SW 1271 (cell line): ENCODE data around the gene GMEB1.
"Not testable (repeated sequence)": the region's sequence is repeated elsewhere in the genome, so short reads cannot be mapped to it uniquely, and the experiment has no call there.

Source experiments
- DNase-seq, 2 experiments: peaks; one replicate each; lab custom pipeline; 2025; lab: John Stamatoyannopoulos, UW

GMEB1 gene

GRCh38 chr1:28668191-28668955, at the start of gene GMEB1:
GMEB1 (plus strand) TSS chr1:28668784; CDS start chr1:28683613, 14,829 bp downstream.
- DNase-seq: peak; percentile 13 to 65

- no peak for DNase-seq
Observed at GRCh38 chr1:28631713-28632112, 36.9 kb upstream of the GMEB1 start.

DNA sequence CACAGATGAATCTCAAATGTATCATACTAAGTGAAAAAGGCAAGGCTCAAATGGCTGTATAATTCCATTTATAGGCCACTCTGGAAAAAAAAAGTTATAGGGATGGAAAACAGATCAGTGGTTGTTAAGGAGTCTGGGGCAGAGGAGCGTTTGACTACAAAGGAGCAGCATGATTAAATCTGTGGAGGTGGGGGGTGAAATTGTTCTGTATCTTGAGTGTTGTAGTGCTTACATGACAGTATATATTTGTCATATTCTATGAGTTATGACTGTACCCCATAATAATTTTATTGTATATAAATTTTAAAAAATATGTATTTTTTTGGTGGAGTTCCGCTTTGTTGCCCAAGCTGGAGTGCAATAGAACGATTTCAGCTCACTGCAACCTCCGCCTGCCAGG, 36.0 kb upstream of the GMEB1 start:
- DNase-seq: no peak

GRCh38 chr1:28640766-28641165, 27.8 kb upstream of the GMEB1 start:
- peak in 1 of 2 experiments; percentile 27 for DNase-seq

GRCh38 chr1:28642056-28642846, 26.3 kb upstream of the GMEB1 start:
- DNase-seq: no peak

- peak; percentile 57 to 89 for DNase-seq
Observed at GRCh38 chr1:28642847-28643635, 25.5 kb upstream of the GMEB1 start, which contains the start of gene TAF12. TAF12 (minus strand) TSS chr1:28643067; CDS start chr1:28622081, 20,986 bp downstream.

DNA sequence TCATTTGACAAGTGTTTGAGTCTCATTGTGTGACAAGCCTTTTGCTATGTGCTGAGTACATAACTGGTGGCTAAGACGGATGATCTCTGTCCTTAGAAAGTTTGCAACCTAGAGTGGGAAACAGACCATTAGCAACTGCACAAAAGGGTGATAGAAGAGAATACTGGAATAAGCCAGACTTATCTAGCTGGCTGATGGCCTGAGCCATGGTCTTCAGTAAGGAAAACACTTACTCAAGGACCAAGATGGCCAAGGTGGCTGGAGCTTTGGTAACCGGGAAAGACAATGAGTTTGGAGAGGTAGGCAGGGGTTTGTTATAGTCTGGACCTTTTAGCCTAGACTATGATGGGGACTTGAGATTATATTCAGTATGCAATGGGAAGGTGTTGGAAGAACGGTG, 24.1 kb upstream of the GMEB1 start:
- DNase-seq: no peak

DNA sequence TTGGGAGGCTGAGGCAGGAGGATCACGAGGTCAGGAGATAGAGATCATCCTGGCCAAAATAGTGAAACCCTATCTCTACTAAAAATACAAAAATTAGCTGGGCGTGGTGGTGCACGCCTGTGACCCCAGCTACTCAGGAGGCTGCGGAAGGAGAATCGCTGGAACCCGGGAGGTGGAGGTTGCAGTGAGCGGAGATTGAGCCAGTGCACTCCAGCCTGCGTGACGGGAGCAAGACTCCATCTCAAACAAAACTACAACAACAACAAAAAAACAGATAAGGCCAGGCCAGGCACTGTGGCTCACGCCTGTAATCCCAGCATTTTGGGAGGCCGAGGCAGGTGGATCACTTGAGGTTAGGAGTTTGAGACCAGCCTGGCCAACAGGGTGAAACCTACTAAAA, 23.2 kb upstream of the GMEB1 start:
- DNase-seq: not testable (repeated sequence)

- no peak for DNase-seq
Observed at GRCh38 chr1:28646040-28646439, 22.5 kb upstream of the GMEB1 start.

DNA sequence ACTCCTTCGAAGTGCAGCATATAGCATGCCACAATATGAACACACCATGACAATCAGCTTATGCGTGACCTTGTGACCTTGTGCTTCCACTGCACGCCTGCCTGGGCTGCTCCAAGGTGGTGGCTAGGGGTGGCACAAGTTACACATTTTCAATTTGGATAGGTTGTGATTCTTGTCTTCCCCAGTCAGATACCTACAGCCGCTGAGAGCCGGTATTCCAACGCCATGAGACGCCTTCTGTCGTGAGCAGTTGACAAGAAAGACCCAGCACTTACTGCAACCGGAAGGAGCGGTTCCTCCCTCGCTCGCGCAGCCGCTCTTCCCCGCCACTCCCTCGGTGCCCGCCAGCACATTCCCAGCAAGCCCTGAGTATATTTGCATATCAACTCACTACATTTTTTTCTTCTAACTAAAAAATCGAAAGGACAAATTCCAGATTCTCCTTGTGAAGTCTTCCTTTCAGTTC, 20.5 kb upstream of the GMEB1 start:
- DNase-seq: peak; percentile 60 to 87

DNA sequence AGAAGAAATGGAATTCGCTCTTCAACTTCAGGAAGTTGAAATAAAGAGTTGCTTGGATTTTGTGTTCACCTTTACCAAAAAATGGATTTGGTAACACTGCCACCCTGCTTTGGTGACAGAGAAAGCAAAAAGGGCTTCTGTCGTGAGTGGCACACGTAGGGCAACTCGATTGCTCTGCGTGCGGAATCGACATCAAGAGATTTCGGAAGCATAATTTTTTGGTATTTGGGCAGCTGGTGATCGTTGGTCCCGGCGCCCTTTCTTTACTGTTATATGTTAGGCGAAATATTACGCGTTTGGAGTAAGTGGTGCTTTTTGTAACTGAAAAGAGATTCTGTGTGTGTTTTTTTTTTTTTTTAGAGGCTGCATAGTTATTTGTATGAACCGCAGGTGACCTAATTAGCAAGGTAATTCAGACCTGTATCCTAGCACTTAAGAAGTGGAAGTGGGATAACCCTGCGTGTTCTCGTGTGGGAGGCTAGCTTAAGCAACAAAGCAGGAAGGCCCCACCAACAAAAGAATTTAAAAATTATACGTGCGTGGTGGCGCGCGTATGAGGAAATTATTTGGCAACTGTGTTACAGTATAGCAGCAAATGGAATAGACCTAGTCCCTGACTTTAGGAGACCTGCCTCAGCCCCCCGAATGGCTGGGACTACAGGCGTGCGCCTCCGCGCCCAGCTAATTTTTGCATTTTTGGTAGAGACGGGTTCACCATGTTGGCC, 19.9 kb upstream of the GMEB1 start, which contains the start of gene RNU11:
TSS of gene RNU11 (plus strand) at position 127 of the 725 bp plus-strand sequence.
- DNase-seq: peak; percentile 91 to 96

GRCh38 chr1:28653063-28653462, 15.5 kb upstream of the GMEB1 start:
- not testable (repeated sequence) for DNase-seq

GRCh38 chr1:28653870-28654269, 14.7 kb upstream of the GMEB1 start:
- DNase-seq: peak in 1 of 2 experiments; percentile 16

DNA sequence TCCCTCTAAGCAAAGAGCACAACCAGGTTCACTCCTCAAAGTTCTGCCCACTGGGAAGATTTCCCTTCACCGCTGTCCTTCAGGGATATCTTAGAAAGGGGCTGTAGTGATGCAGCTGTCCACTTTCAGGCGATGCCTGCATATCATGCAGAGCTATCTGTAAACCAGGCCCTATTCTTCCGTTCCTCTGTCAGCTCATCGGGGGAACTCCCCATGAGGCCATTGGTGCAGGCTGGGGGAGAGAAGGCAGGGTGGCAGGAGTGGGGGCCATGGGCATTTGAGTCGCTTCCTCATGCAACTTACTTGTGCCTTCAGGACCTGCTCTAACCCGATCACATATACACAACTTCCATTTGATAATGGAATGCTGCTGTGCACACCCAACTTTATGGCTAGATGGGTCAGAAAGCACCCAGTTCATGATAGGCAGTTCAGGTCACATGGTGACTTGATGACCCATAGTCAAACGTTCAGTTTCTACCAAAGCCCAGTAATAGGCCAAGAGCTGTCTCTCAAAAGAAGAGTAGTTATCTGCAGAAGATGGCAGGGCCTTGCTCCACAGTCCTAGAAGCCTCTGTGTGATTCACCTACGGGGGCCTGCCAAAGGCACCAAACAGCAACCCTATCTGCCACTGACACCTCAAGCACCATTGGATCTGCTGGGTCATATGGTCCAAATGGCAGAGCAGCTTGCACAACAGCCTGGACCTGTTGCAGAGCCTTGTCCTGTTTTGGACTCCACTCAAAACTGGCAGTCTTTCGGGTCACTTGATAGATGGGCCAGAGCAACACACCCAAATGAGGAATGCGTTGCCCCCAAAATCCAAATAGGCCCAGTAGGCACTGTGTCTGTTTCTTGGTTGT, 12.9 kb upstream of the GMEB1 start:
- not testable (repeated sequence) for DNase-seq

DNA sequence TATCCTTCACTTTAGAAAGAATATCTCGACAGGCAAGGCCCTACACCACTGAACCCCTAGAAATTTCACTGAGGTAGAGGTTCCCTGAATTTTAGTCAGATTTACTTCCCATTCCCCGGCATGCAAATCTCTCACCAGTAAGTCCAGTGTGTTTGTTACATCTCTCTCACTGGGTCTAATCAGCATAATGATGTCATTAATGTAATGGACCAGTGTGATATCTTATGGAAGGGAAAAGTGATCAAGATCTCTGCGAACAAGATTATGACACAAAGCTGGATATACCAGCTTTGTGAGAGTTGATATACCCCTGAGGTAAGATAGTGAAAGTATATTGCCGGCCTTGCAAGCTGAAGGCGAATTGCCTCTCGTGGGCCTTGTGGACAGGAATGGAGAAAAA, 12.2 kb upstream of the GMEB1 start:
- DNase-seq: no peak

GRCh38 chr1:28663871-28664470, 4.6 kb upstream of the GMEB1 start:
- DNase-seq: no peak

- no peak for DNase-seq
Observed at GRCh38 chr1:28666806-28667205, 1.8 kb upstream of the GMEB1 start.

- peak in 1 of 2 experiments; percentile 54 for DNase-seq
Observed at GRCh38 chr1:28668956-28669723, 556 bp downstream of the GMEB1 start.

DNA sequence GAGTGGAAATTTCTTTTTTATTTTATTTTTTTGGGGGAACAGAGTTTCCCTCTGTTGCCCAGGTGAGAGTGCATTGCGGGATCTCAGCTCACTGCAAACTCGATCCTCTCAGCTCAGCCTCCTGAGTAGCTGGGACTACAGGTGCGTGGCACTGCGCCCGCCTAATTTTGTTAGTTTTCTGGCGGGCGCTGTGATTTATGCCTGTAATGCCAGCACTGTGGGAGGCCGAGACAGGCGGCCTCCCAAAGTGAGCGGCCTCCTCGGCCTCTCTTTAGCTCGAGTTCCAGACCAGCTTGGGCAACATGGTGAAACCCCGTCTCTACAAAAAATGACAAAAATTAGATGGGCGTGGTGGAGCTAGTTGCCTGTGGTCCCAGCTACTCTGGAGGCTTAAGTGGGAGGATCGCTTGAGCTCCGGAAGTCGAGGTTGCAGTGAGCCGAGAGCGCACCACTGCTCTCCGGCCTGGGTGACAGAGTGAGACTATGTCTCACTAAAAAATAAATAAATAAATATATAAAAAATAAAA, 2.7 kb downstream of the GMEB1 start:
- DNase-seq: no peak
